Testis (tissue), 3 donors: ENCODE measurements around the gene FBP2. TPM values are rescaled to one million over a fixed set of nuclear protein-coding genes. Genes with fewer than 3 reads are reported as not detected.

ENCODE experiments used
- DNase-seq: peaks from one replicate; pipeline ENCODE4 v3.0.0-alpha.2; 2019
- H3K27ac ChIP-seq, 2 donors: fragments of 200-600 bp; sonication (generic); one replicate each; pipeline ENCODE4 v1.5.1; 2019
- H3K27me3 ChIP-seq: fragments of 200-600 bp; sonication (generic); one replicate; pipeline ENCODE4 v1.5.1; 2019
- H3K36me3 ChIP-seq: fragments of 200-600 bp; sonication (generic); one replicate; pipeline ENCODE4 v1.5.1; 2017; ENCODE audit warnings: low read depth; ENCODE audit errors: missing control alignments
- H3K4me1 ChIP-seq: fragments of 200-600 bp; sonication (generic); one replicate; pipeline ENCODE4 v1.5.1; 2019
- H3K4me3 ChIP-seq, 2 donors: fragments of 200-600 bp; sonication (generic); one replicate each; pipeline ENCODE4 v1.5.1; 2017 to 2019
- H3K9me3 ChIP-seq: fragments of 200-600 bp; sonication (generic); one replicate; pipeline ENCODE4 v1.5.1; 2017
- POLR2A ChIP-seq: fragments of 450-650 bp; IDR thresholded peaks from one replicate; pipeline ENCODE4 v1.6.1; 2017; ENCODE audit warnings: antibody characterized with exemption, mild to moderate bottlenecking, moderate library complexity
- WGBS, 2 donors: methylation state at CpG; one replicate each; pipeline ENCODE4 v1.1.5; 2018; 5-methylcytosine and 5-hydroxymethylcytosine counted together
- intact Hi-C: fragments of 100-400 bp; cut with DNase I; formaldehyde crosslinking; loops from one replicate; pipeline ENCODE4 v1.15.1; 2023; ENCODE audit warnings: low total_unique reads
- polyA plus RNA-seq: library from polyadenylated mRNA; stranded (reverse); fragments of 350-450 nt; fragmentation: Illumina TruSeq; extraction: RNeasy Lipid Tissue Mini Kit (QIAGEN cat#74804); gene quantifications from one replicate; pipeline ENCODE4 v1.2.3, GENCODE V29; 2014; ENCODE audit warnings: low read depth, low replicate concordance; ENCODE audit not compliant: insufficient read depth
- total RNA-seq, 2 donors: library from RNA; depleted of rRNA; stranded (reverse); fragments of >200 nt; gene quantifications; one replicate each; pipeline ENCODE4 v1.2.3, GENCODE V29; 2016
- TF ChIP-seq, protein P1 (sequence below), 3 experiments: fragments of 450-650 bp in 2 of 3; fragments of 200-600 bp in 1 of 3; sonication (generic) in 1 of 3; IDR thresholded peaks; one replicate each; pipeline ENCODE4 v1.5.1; 2016 to 2019; ENCODE audit warnings: antibody characterized with exemption in 3 of 3, mild to moderate bottlenecking in 2 of 3, moderate library complexity in 1 of 3

FBP2 gene
- total and polyA plus RNA-seq, 3 donors from 2014 or later: 0.74 to 2.5 (median 1.6) TPM

DNA sequence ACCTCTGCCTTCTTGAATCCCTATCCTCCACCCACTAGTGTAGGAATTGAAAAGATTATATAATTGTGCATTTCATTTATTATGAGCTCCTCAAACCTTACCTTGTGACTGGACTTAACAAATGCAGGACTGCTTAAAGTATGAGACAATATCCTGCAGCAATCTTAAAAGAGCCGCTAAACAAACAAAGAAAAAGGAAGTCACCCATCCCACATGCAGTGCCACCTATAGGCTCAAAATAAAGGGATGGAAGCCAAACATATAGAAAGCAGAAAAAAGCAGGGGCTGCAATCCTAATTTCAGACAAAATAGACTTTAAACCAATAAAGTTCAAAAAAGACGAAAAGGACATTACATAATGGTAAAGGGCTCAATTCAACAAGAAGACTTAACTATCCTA lies 30.1 kb downstream of the FBP2 start:
- intact Hi-C loops: no loop called here
- WGBS, 2 donors: 85 to 95% methylated on average over 2 of the region's 2 CpGs
- no peaks in the 10 kb centered on the region for H3K27me3 ChIP-seq
- no peaks in the 10 kb centered on the region for H3K4me1 ChIP-seq
- H3K9me3 ChIP-seq: no peaks in the 10 kb centered on the region
- H3K36me3 ChIP-seq: no peaks in the 10 kb centered on the region
- DNase-seq: no peak
- H3K4me3 ChIP-seq: no peak overlapping the region
- H3K27ac ChIP-seq: no peak overlapping the region
- TF ChIP-seq POLR2A: no peak
- TF ChIP-seq, protein P1, sequence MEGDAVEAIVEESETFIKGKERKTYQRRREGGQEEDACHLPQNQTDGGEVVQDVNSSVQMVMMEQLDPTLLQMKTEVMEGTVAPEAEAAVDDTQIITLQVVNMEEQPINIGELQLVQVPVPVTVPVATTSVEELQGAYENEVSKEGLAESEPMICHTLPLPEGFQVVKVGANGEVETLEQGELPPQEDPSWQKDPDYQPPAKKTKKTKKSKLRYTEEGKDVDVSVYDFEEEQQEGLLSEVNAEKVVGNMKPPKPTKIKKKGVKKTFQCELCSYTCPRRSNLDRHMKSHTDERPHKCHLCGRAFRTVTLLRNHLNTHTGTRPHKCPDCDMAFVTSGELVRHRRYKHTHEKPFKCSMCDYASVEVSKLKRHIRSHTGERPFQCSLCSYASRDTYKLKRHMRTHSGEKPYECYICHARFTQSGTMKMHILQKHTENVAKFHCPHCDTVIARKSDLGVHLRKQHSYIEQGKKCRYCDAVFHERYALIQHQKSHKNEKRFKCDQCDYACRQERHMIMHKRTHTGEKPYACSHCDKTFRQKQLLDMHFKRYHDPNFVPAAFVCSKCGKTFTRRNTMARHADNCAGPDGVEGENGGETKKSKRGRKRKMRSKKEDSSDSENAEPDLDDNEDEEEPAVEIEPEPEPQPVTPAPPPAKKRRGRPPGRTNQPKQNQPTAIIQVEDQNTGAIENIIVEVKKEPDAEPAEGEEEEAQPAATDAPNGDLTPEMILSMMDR (IDR thresholded peaks at IDR 0.05): no peak

DNA sequence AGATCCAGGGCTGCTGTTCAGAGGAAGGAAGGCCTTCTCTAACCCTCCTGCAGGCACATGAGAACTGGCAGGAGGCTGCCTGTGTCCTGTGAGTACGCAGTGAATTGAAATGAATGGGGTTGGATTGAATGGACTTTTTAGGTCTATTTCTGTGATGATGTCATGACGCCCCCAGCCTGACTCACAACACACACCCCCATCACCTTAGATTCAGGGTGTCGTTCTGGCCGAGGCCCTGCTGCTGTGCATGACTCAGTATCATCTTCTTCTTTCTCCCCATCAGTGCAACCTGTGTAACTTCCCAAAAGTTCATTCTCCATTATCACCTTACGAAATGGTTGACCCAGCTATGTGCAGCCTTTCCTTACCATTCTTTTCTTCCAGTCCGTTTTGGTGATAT lies 33.4 kb downstream of the FBP2 start:
- H3K9me3 ChIP-seq: no peaks in the 10 kb centered on the region
- DNase-seq: no peak
- intact Hi-C loops: no loop called here
- 88 to 94% methylated on average over 6 of the region's 6 CpGs for WGBS, 2 donors
- H3K27me3 ChIP-seq: no peaks in the 10 kb centered on the region
- H3K27ac ChIP-seq: no peak overlapping the region
- no peaks in the 10 kb centered on the region for H3K4me1 ChIP-seq
- no peak overlapping the region for H3K4me3 ChIP-seq
- no peak for TF ChIP-seq POLR2A
- TF ChIP-seq, protein P1 (IDR thresholded peaks at IDR 0.05): no peak
- no peaks in the 10 kb centered on the region for H3K36me3 ChIP-seq

DNA sequence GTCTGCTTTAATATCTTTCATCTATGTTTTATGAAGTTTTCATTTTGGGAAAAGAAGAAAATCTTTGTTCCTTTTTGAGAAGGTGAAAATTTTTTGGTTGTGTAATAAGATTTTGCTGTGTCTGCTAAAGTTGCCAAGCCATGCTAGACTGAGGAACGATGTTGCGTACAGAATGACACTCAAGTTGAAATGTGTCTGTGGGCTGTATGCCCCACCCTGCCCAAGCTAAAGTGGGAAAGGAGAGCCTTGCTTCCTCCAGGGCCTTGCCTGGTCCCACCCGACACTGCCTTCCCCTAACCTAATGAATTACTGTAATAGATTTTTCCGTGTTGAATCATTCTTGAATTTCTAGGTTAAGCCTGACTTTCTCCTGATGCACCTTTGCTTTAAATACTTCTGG lies 36.2 kb downstream of the FBP2 start:
- no peaks in the 10 kb centered on the region for H3K9me3 ChIP-seq
- WGBS, 2 donors: 90 to 93% methylated on average over 4 of the region's 4 CpGs
- TF ChIP-seq POLR2A: no peak
- TF ChIP-seq, protein P1 (IDR thresholded peaks at IDR 0.05): no peak
- H3K4me3 ChIP-seq: no peak overlapping the region
- no peaks in the 10 kb centered on the region for H3K4me1 ChIP-seq
- H3K36me3 ChIP-seq: no peaks in the 10 kb centered on the region
- no peak for DNase-seq
- intact Hi-C loops: no loop called here
- no peak overlapping the region for H3K27ac ChIP-seq
- H3K27me3 ChIP-seq: no peaks in the 10 kb centered on the region

DNA sequence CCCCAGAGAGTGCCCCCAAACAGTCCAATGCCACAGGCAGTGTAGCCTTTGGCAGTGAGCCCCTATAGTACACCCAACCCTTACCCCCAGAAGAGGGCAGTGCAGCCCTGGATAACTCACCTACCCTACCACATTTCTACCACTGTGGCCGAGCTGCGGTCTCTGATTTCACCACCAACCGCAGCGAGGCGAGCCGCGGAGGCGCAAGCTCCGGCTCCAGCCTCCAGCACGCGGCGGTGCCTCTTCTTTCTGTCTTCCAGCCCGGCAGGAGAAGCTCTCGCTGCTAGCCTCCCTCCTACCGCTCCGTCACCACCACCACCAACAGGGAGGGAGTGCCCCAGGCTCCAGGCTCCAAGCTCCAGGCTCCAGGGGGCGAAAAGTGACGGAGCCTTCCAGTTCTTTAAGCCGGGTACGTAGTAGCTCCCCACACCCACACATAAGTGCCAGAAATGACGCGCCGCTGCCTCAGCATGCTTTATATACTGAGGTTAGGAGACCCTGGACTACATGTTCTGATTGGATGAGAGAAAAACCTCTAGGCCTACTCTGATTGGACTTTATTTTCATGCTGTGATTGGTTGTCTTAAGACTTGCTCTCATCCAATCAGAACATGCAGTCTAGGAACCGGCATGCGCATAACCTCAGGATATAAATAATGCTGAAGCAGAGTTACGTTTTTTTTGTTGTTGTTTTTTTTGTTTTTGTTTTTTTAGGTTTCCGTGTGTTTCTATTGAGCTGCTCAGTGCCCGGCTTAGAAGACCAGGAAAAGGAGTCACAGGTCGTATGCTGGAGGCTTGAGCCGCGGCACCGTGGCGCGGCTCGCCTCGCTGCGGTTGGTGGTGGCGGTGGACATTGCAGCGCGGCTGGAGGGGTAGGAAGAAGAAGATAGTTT lies 38.9 kb downstream of the FBP2 start, which contains the start of gene PCAT7:
Gene PCAT7, plus strand, starts transcription at position 645 of the 893 bp plus-strand sequence.
- Histone ChIP-seq H3K4me3 (peak within 1 kb of the TSS; percentile 38 to 49), H3K36me3 (no peaks in the 10 kb centered on the region), H3K9me3 (no peaks in the 10 kb centered on the region), H3K4me1 (no peaks in the 10 kb centered on the region), H3K27ac (no peak within 1 kb of the TSS), H3K27me3 (no peaks in the 10 kb centered on the region)
- TF ChIP-seq POLR2A: no peak
- TF ChIP-seq, protein P1 (IDR thresholded peaks at IDR 0.05): peak in 1 of 3 experiments; percentile 26
- WGBS, 2 donors: 62 to 67% methylated on average over 36 to 40 of the region's 40 CpGs
- DNase-seq: peak; percentile 73
- intact Hi-C loops: no loop called here

DNA sequence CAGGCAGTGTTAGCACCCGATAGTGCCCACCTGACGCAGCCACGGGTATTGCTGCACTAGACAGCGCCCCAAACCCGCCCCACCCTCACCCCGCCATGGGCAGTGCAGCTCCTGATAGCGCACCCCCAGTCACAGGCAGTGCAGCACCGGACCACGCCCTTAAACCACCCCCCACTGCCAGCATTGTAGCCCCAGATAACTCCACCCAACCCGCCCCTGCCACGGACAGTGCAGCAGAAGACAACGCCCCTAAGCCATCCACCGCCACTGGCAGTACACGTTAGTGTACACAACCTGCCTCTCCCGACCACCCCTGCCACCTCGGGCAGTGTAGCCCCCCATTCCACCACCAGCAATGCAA lies 39.6 kb downstream of the FBP2 start:
- TF ChIP-seq POLR2A: no peak
- TF ChIP-seq, protein P1 (IDR thresholded peaks at IDR 0.05): no peak
- 40 to 80% methylated on average over 13 to 16 of the region's 16 CpGs for WGBS, 2 donors
- Histone ChIP-seq H3K4me1 (no peaks in the 10 kb centered on the region), H3K9me3 (no peaks in the 10 kb centered on the region), H3K27me3 (no peaks in the 10 kb centered on the region), H3K36me3 (no peaks in the 10 kb centered on the region), H3K27ac (no peak overlapping the region), H3K4me3 (peak overlapping the region; percentile 38 to 49)
- intact Hi-C loops: no loop called here
- no peak for DNase-seq
